A204.1 (cell line): Measurements from ENCODE around the gene PTCD1.

Experiments
- FAIRE-seq: peaks from 2 replicates; lab custom pipeline; 2012; peaks lifted over from hg19 to GRCh38; lab: Jason Lieb, UNC

Gene PTCD1

GRCh38 chr7:99408379-99409191, 30.0 kb downstream of the PTCD1 start, which contains the start of the genes BUD31 and PDAP1:
Gene BUD31 (plus strand): TSS chr7:99408969. CDS start chr7:99411093, 2,124 bp downstream.
Gene PDAP1 (minus strand): TSS chr7:99408597. CDS start chr7:99408548, 49 bp downstream.
- peak; percentile 71 for FAIRE-seq

- no peak for FAIRE-seq
Measured at GRCh38 chr7:99407872-99408378, 30.7 kb downstream of the PTCD1 start.

- FAIRE-seq = no peak
Measured at GRCh38 chr7:99406557-99406956, 32.0 kb downstream of the PTCD1 start.

GRCh38 chr7:99404977-99405320, 33.6 kb downstream of the PTCD1 start:
- no peak for FAIRE-seq

- no peak for FAIRE-seq
Measured at GRCh38 chr7:99404235-99404976, 34.2 kb downstream of the PTCD1 start.

- no peak for FAIRE-seq
Measured at GRCh38 chr7:99403764-99404163, 34.8 kb downstream of the PTCD1 start.

GRCh38 chr7:99402854-99403253, 35.7 kb downstream of the PTCD1 start:
- FAIRE-seq = no peak

GRCh38 chr7:99399597-99399996, 39.0 kb downstream of the PTCD1 start:
- no peak for FAIRE-seq

GRCh38 chr7:99398891-99399445, 39.6 kb downstream of the PTCD1 start:
- no peak for FAIRE-seq

- no peak for FAIRE-seq
Measured at GRCh38 chr7:99397297-99397983, 41.2 kb downstream of the PTCD1 start.

GRCh38 chr7:99396418-99397296, 41.9 kb downstream of the PTCD1 start:
- no peak for FAIRE-seq

- no peak for FAIRE-seq
Measured at GRCh38 chr7:99395616-99396327, 42.8 kb downstream of the PTCD1 start.

- no peak for FAIRE-seq
Measured at GRCh38 chr7:99394188-99394502, 44.5 kb downstream of the PTCD1 start.

GRCh38 chr7:99393355-99394187, 45.0 kb downstream of the PTCD1 start:
- no peak for FAIRE-seq

- no peak for FAIRE-seq
Measured at GRCh38 chr7:99392659-99393354, 45.8 kb downstream of the PTCD1 start.

GRCh38 chr7:99392046-99392445, 46.6 kb downstream of the PTCD1 start:
- FAIRE-seq = no peak

GRCh38 chr7:99390941-99391602, 47.5 kb downstream of the PTCD1 start:
- no peak for FAIRE-seq

GRCh38 chr7:99389772-99390171, 48.8 kb downstream of the PTCD1 start:
- FAIRE-seq = no peak

GRCh38 chr7:99387912-99388311, 50.7 kb downstream of the PTCD1 start:
- FAIRE-seq = no peak
